Umbilical cord (tissue), 2 donors: ENCODE data around the gene CHAC1. TPM values are rescaled to one million over a fixed set of nuclear protein-coding genes. Genes with fewer than 3 reads are reported as not detected.

Experiments used
- DNase-seq: peaks from one replicate; pipeline ENCODE4 v3.0.0-alpha.2; 2015; ENCODE audit warnings: low spot score
- total RNA-seq: library from RNA; depleted of rRNA; stranded (reverse); fragments of >200 nt; gene quantifications from one replicate; pipeline ENCODE4 v1.2.3, GENCODE V29; 2014; ENCODE audit warnings: low replicate concordance; ENCODE audit not compliant: insufficient read depth

CHAC1 gene, protein sequence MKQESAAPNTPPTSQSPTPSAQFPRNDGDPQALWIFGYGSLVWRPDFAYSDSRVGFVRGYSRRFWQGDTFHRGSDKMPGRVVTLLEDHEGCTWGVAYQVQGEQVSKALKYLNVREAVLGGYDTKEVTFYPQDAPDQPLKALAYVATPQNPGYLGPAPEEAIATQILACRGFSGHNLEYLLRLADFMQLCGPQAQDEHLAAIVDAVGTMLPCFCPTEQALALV
- total RNA-seq = 8.7 TPM

GRCh38 chr15:40952901-40953712, at the start of gene CHAC1:
Gene CHAC1 (plus strand): TSS chr15:40953471. CDS start chr15:40953584, 113 bp downstream.
- peak; percentile 93 for DNase-seq

DNA sequence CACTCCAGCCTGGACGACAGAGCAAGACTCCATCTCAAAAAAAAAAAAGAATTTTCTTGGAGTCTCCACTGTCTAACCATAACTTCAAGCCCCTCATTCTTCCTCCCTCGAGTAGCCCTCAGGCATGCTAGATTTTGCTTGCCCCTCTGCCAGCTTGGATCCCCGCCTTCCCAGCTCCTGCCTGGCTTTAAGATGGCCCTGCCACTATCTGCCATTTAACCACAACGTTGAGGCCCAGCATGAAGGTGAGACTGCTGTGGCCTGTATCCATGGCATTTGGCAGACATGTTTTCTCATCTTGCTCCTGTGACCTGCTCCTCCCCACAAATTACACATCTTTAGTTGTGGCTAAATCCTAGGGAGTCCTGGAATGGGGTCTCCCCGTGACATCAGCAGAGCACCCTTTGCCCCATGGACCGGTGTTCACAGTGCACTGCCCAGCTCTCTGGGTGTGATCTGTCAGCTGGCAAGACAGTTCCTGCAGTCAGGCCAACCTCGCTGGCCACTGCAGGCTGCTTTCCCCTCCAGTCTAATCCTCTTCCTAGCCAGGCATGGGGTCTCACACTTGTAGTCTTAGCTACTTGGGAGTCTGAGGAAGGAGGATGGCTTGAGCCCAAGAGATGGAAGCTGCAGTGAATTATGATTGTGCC, 48.6 kb upstream of the CHAC1 start:
- no peak for DNase-seq

DNA sequence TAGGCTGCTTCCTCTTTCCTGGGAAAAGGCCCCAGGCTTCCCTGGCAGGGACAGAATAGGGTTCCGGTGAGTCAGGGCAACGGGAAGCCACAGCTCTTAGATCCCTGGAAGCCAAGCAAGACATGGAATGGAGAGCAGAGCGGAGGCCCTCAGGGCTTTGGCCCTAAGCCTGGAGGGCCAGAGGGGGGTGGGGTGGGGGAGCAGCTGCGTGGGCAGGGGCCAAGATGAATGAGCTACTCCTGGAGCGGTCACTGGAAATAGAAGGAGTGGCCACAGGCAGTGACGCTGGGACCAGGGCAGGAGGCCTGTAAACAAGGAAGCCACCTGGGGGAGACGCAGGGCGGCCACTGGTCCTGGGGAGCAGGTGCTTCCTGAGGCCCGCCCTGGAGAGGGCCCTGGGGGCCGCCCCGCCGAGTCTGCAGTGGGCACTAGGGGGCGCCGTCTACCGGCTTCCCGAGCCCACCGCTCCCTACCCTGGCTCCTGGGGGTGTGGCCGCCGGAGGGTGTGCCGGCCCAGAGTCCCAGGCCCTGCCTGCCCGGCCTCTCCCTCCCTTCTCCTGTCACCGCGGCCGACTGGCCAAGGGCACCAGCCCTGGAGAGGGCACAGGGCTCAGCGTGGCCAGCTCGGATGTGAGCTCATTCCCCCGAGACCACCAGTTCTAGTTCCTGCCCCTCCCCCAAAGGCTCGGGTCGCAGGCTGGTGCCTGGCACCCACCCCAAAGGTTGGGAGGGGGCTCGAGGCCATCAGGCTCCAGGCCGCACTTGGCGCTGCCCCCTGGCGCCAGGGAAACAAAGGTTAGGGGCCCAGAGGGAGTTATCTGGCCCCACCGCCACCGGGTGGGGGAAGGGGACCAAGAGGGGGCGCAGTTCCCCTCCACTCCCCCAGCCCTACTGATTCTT, 46.9 kb upstream of the CHAC1 start:
- DNase-seq = peak; percentile 82

- peak; percentile 55 for DNase-seq
Measured at GRCh38 chr15:40906991-40907802, 46.1 kb upstream of the CHAC1 start.

GRCh38 chr15:40908095-40908494, 45.2 kb upstream of the CHAC1 start:
- DNase-seq = no peak

DNA sequence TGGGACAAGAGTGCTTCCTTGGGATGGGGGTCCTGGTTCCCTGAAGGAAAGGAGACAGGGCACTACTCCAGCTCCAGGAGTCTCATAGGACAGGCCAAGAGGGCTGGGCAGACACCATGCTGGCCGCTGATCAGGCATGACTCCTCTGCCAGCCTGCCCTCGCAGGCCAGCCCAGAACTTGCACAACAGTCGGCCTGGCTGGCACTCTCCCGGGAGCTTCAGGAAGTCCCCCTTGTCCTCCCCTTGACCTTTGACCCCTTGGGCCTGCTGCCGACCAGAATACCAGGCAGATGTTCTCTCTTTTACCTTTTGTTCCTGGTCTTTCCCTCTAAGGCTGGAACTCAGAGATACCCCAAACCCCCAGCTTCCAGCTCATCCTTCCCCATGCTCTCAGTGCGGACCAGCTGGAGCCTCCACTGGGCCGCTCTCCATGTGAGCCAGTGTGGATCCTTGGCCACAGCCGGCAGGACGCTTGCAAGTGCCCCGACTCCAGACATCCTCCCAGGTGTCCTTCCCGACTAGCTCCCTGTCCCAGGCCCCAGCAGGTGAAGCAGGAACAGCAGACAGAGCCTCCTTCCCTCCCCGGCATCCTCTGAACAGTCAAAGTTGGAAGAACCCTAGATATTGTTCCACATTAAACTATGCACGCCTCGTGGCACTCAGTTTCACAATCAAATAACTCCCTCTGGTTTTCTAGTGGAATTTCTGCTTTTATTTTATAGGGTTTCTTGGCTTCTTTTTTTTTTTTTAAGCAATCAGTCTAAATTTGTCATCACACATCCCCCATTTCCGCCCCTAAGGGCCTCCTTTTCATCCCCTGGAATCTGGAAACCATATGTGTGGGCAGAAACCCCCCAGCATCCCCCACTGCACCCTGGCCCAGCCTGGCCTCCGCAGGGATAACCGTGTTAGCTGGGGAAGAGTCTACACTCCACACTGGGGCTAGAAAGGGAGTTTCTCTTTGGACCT, 43.3 kb upstream of the CHAC1 start:
- DNase-seq = peak; percentile 66

DNA sequence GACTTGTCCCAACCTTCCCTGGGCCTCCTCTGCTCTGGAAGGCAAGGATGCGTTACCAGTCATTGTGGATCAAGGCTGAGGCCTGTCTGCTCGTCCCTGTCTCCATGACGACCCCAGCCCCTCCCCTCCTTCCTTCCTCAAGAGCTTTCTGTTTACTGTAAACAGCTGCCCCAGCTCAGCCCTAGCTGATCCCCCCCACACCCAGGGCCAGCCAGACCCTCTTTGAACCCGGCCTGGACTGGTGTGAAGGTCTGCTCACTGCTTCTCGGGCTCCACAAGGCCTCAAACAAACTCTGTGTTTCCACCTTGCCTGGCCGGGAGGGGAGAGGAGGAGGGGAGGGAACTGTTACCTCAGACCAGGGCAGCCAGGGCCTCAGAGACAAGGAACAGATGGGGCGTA, 42.1 kb upstream of the CHAC1 start:
- peak; percentile 73 for DNase-seq

DNA sequence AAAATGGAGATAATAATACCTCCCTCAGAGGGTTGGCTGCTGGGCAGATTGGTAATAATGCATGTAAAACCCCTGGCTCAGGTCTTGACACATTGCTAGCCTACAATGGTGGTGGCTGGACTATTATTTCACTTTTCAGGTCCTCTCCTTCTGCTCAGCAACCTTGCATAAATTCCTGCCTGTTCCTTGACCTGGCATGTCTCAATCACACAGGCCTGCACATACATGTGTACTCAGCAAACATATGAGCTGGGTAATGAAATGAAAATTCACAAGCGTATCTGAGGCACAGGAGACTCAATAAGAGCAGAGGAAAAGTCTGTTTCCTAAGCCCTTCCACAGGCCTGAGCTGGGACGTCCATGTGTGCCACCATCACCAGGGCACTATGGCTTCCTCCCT, 41.6 kb upstream of the CHAC1 start:
- DNase-seq = no peak

DNA sequence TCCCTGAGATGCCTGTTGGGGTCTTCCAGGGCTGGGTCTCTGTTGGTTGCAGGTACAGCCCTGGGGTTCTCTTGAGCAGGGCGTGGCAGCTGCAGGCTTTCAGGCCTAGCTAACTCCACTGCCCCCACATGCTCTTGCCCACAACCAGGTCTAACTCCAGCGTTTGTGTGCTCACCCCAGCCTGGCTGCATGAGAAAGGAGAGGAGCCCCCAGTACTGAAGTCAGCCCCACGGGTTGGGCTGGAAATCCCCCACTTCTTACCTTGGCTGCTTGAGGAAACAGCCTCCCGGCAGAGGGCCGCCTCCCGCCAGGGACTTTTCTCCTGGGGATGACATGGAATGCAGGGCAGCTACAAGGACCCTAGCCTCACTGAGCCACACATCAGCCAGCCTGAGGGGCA, 40.8 kb upstream of the CHAC1 start:
- no peak for DNase-seq

- no peak for DNase-seq
Measured at GRCh38 chr15:40914013-40914412, 39.3 kb upstream of the CHAC1 start.

DNA sequence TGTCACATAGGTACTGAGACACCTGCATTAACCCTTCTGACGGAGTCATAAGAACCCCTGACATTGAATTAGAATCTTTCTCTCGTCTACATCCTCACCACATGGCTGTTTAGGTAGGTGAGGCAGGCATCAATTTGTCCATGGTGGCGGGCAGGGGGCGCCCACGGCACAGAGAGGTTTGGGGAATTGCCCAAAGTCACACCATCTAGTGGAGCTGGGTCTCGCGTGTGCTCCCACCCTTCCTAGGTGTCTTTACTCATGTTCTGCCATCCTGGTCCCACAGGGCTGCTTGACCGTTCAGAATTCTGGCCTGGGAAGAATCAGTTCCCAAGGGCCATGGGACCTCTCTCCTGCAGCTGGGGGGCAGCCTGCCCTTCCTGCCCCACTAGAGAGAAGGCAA, 38.8 kb upstream of the CHAC1 start:
- DNase-seq = no peak

GRCh38 chr15:40915116-40915661, 38.1 kb upstream of the CHAC1 start:
- no peak for DNase-seq

- no peak for DNase-seq
Measured at GRCh38 chr15:40915679-40916078, 37.6 kb upstream of the CHAC1 start.

DNA sequence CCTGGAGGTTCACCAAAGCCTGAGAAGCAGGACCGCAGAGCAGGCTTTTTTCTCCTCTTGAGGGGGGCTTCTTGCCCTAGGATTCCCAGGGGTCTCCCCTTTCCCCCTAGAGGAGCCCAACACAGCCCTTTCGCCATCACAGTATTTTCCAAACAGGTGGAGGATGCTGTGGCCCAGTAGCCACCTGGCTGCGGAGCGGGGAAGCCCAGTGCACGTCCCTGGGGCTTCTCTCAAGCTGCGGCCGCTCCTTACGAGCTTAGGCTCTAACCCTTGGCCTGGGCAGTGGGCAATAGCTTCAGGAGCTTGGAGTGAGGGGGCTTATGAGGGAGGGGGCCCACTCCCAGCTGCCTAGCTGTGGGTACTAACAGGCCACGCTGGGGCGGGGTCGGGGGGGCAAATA, 35.7 kb upstream of the CHAC1 start:
- no peak for DNase-seq

GRCh38 chr15:40918146-40918798, 35.0 kb upstream of the CHAC1 start:
- no peak for DNase-seq

DNA sequence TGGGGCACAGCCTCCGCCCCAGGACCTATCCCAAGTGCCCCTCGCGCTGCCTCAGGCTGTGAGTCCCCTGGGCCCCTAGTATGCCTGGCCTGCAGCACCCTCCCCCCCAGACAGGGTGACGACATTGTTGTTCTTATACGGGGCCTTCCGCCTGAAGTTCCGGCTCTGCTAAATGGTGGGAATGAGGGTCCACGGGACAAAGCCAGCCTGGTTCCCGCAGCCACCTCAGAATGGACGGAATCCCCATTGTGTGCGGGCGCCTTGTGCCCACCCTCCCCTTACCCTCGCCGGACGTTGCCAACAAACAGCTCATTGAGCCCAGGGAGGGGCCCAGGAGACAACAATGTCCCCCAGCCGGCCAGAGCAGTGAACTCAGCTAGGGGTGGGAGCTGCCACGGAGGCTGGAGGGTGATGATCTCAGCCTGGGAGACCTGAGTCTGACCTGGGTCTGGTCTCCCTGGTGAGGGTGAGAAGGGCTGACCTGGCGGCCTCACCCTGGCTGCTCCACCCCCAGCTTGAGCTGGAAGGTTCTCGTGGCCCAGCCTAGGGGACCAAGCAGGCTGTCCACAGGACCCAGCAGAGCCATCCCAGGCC, 34.4 kb upstream of the CHAC1 start:
- peak; percentile 45 for DNase-seq

- DNase-seq = no peak
Measured at GRCh38 chr15:40921949-40922607, 31.2 kb upstream of the CHAC1 start.

- DNase-seq = no peak
Measured at GRCh38 chr15:40922608-40923005, 30.7 kb upstream of the CHAC1 start.
